Measurements from ENCODE around the gene FBXL16.

The FBXL16 gene

GRCh38 chr16:728131-728889 lies 22.7 kb upstream of the FBXL16 start (continued):
- TF ChIP-seq ZNF837 (tag by site-specific recombination; IDR thresholded peaks at IDR 0.05): no peak
- TF ChIP-seq PATZ1 (tag by site-specific recombination; IDR thresholded peaks at IDR 0.05): peak; percentile 81
- TF ChIP-seq ZNF654 (tag by site-specific recombination; IDR thresholded peaks at IDR 0.05; ENCODE audit: low read depth): no peak
- no peak for TF ChIP-seq PRDM6 (tag by site-specific recombination; IDR thresholded peaks at IDR 0.05)
- no peak for TF ChIP-seq ZNF768 (tag by site-specific recombination; IDR thresholded peaks at IDR 0.05)
- no peak for TF ChIP-seq ZBTB20 (tag by site-specific recombination; IDR thresholded peaks at IDR 0.05)
- no peak for TF ChIP-seq MEIS1 (CRISPR knock-in tag; IDR thresholded peaks at IDR 0.05; ENCODE audit: borderline replicate concordance)
- TF ChIP-seq TCF7L2 (IDR thresholded peaks at IDR 0.05; ENCODE audit: borderline replicate concordance, low read depth, low read length): no peak
- no peak for TF ChIP-seq YY2 (tag by site-specific recombination; IDR thresholded peaks at IDR 0.05)
- peak; percentile 91 for TF ChIP-seq PRDM10 (tag by site-specific recombination; IDR thresholded peaks at IDR 0.05)
- TF ChIP-seq WT1 (tag by site-specific recombination; IDR thresholded peaks at IDR 0.05): no peak
- TF ChIP-seq ZBTB17 (tag by site-specific recombination; IDR thresholded peaks at IDR 0.05): peak; percentile 32; the same call in 1 of the 2 replicates
- TF ChIP-seq SP2 (tag by site-specific recombination; IDR thresholded peaks at IDR 0.05): peak; percentile 73
- TF ChIP-seq YY1 (tag by site-specific recombination; IDR thresholded peaks at IDR 0.05): no peak
- TF ChIP-seq ZNF404 (tag by site-specific recombination; IDR thresholded peaks at IDR 0.05): no peak
- no peak for TF ChIP-seq TSHZ1 (tag by site-specific recombination; IDR thresholded peaks at IDR 0.05; ENCODE audit: borderline replicate concordance)
- no peak for TF ChIP-seq ZNF146 (tag by site-specific recombination; IDR thresholded peaks at IDR 0.05)
- TF ChIP-seq GLI2 (tag by site-specific recombination; IDR thresholded peaks at IDR 0.05; ENCODE audit: borderline replicate concordance, low read depth): no peak
- no peak for TF ChIP-seq ZNF354C (tag by site-specific recombination; IDR thresholded peaks at IDR 0.05; ENCODE audit: borderline replicate concordance, low read depth)
- TF ChIP-seq ZSCAN23 (tag by site-specific recombination; IDR thresholded peaks at IDR 0.05): no peak
- no peak for TF ChIP-seq BCL11B (tag by site-specific recombination; IDR thresholded peaks at IDR 0.05; ENCODE audit: low read depth)
- TF ChIP-seq ZNF639 (tag by site-specific recombination; IDR thresholded peaks at IDR 0.05): no peak
- no peak for TF ChIP-seq ZNF112 (tag by site-specific recombination; IDR thresholded peaks at IDR 0.05)
- TF ChIP-seq KLF17 (tag by site-specific recombination; IDR thresholded peaks at IDR 0.05): no peak
- TF ChIP-seq ZNF707 (tag by site-specific recombination; IDR thresholded peaks at IDR 0.05): no peak
- 0 out of 2 replicates have a peak, but pooled peaks have one; percentile 24 for TF ChIP-seq SP7 (tag by site-specific recombination; IDR thresholded peaks at IDR 0.05)
- no peak for TF ChIP-seq ZNF37A (tag by site-specific recombination; IDR thresholded peaks at IDR 0.05)

Measured in HEK293 (cell line).